H9 (cell line): ENCODE results near the gene MFN2. TPM values are rescaled to one million over a fixed set of nuclear protein-coding genes. Genes with fewer than 3 reads are reported as not detected.

Source experiments
- DNase-seq: peaks from one replicate; pipeline ENCODE4 v3.0.0-alpha.2; 2017
- H2AFZ ChIP-seq: one replicate; pipeline ENCODE4 v1.6.1; 2013; ENCODE audit warnings: mild to moderate bottlenecking, low read length, control low read depth, moderate library complexity
- H2AK5ac ChIP-seq: 2 replicates; pipeline ENCODE4 v1.6.1; 2013; ENCODE audit warnings: low read length, control low read depth, mixed read lengths; ENCODE audit not compliant: insufficient read length
- H2BK120ac ChIP-seq: one replicate; pipeline ENCODE4 v1.6.1; 2013; ENCODE audit warnings: low read depth, mild to moderate bottlenecking, low read length, control low read depth, inconsistent platforms; ENCODE audit not compliant: poor library complexity, severe bottlenecking
- H2BK12ac ChIP-seq: 2 replicates; pipeline ENCODE4 v1.6.1; 2013; ENCODE audit warnings: low read length, control low read depth, mixed read lengths, low read depth; ENCODE audit not compliant: insufficient read length
- H2BK15ac ChIP-seq: 2 replicates; pipeline ENCODE4 v1.6.1; 2013; ENCODE audit warnings: low read depth, low read length, control low read depth
- H2BK20ac ChIP-seq: one replicate; pipeline ENCODE4 v1.6.1; 2013; ENCODE audit warnings: low read depth, mild to moderate bottlenecking, low read length, control low read depth, inconsistent platforms; ENCODE audit not compliant: poor library complexity, severe bottlenecking
- H2BK5ac ChIP-seq: 2 replicates; pipeline ENCODE4 v1.6.1; 2013; ENCODE audit warnings: low read length, control low read depth, mixed read lengths; ENCODE audit not compliant: insufficient read length
- H3K14ac ChIP-seq: 2 replicates; pipeline ENCODE4 v1.6.1; 2013; ENCODE audit warnings: low read length, control low read depth; ENCODE audit not compliant: insufficient read depth
- H3K18ac ChIP-seq: 2 replicates; pipeline ENCODE4 v1.6.1; 2013; ENCODE audit warnings: low read depth, mild to moderate bottlenecking, mixed read lengths, low read length, control low read depth; ENCODE audit not compliant: insufficient read length
- H3K23ac ChIP-seq: 2 replicates; pipeline ENCODE4 v1.6.1; 2013; ENCODE audit warnings: low read length, control low read depth, mixed read lengths, low read depth; ENCODE audit not compliant: insufficient read length
- H3K23me2 ChIP-seq: 2 replicates; pipeline ENCODE4 v1.6.1; 2013; ENCODE audit warnings: low read depth, mild to moderate bottlenecking, mixed read lengths, low read length, control low read depth; ENCODE audit not compliant: insufficient read length, poor library complexity, severe bottlenecking
- H3K27ac ChIP-seq: 2 replicates; pipeline ENCODE4 v1.5.1; 2013; ENCODE audit warnings: low read length, control low read depth, mixed read lengths, low read depth; ENCODE audit not compliant: insufficient read length
- H3K27me3 ChIP-seq: 2 replicates; pipeline ENCODE4 v1.6.1; 2013; ENCODE audit warnings: low read length, control low read depth, inconsistent platforms; ENCODE audit not compliant: insufficient read depth
- H3K4ac ChIP-seq: 2 replicates; pipeline ENCODE4 v1.6.1; 2013; ENCODE audit warnings: low read depth, mild to moderate bottlenecking, control low read depth, inconsistent platforms, low read length, moderate library complexity
- H3K4me1 ChIP-seq: 2 replicates; pipeline ENCODE4 v1.6.1; 2013; ENCODE audit warnings: low read length, control low read depth, inconsistent platforms; ENCODE audit not compliant: insufficient read depth
- H3K4me2 ChIP-seq: 2 replicates; pipeline ENCODE4 v1.6.1; 2013; ENCODE audit warnings: low read length, control low read depth, mixed read lengths; ENCODE audit not compliant: insufficient read length, insufficient read depth
- H3K56ac ChIP-seq: 2 replicates; pipeline ENCODE4 v1.6.1; 2013; ENCODE audit warnings: low read depth, mild to moderate bottlenecking, mixed read lengths, low read length, control low read depth; ENCODE audit not compliant: insufficient read length
- H3K79me1 ChIP-seq: 2 replicates; pipeline ENCODE4 v1.6.1; 2013; ENCODE audit warnings: low read depth, mild to moderate bottlenecking, moderate library complexity, low read length, control low read depth, inconsistent platforms; ENCODE audit not compliant: insufficient read depth, poor library complexity, severe bottlenecking
- H3K79me2 ChIP-seq: 2 replicates; pipeline ENCODE4 v1.6.1; 2013; ENCODE audit warnings: low read length, control low read depth, inconsistent platforms; ENCODE audit not compliant: insufficient read depth
- H3K9ac ChIP-seq: 2 replicates; pipeline ENCODE4 v1.6.1; 2013; ENCODE audit warnings: low read length, control low read depth, mixed read lengths; ENCODE audit not compliant: insufficient read length; ENCODE audit errors: extremely low read depth
- H3K9me3 ChIP-seq: one replicate; pipeline ENCODE4 v1.6.1; 2013; ENCODE audit warnings: low read depth, low read length, inconsistent platforms; ENCODE audit not compliant: control insufficient read depth
- H3T11ph ChIP-seq: one replicate; pipeline ENCODE4 v1.6.1; 2013; ENCODE audit warnings: mild to moderate bottlenecking, low read length, control low read depth, inconsistent platforms
- H4K20me1 ChIP-seq: one replicate; pipeline ENCODE4 v1.6.1; 2013; ENCODE audit not compliant: control insufficient read depth, insufficient read length, insufficient read depth
- H4K5ac ChIP-seq: 2 replicates; pipeline ENCODE4 v1.6.1; 2013; ENCODE audit warnings: low read depth, mild to moderate bottlenecking, mixed read lengths, low read length, control low read depth; ENCODE audit not compliant: insufficient read length
- H4K8ac ChIP-seq: replicated peaks from 2 replicates; pipeline ENCODE4 v1.6.1; 2013; ENCODE audit warnings: low read length, control low read depth, mixed read lengths, low read depth; ENCODE audit not compliant: insufficient read length
- H4K91ac ChIP-seq: 2 replicates; pipeline ENCODE4 v1.6.1; 2013; ENCODE audit warnings: low read depth, mild to moderate bottlenecking, moderate library complexity, mixed read lengths, low read length, control low read depth; ENCODE audit not compliant: insufficient read length
- H3K27ac Mint-ChIP-seq, 3 experiments: 2 replicates in 2 of 3; 3 replicates in 1 of 3; pipeline ENCODE4 v1.8.0; 2020 to 2021; ENCODE audit warnings: mixed read lengths in 3 of 3, mild to moderate bottlenecking in 1 of 3, moderate library complexity in 1 of 3
- H3K27me3 Mint-ChIP-seq: 2 replicates; pipeline ENCODE4 v1.8.0; 2021; ENCODE audit warnings: low read depth, mild to moderate bottlenecking, moderate library complexity, mixed read lengths
- H3K36me3 Mint-ChIP-seq, 3 experiments: 2 replicates in 2 of 3; 3 replicates in 1 of 3; pipeline ENCODE4 v1.8.0; 2020 to 2021; ENCODE audit warnings: low read depth in 3 of 3, mixed read lengths in 3 of 3; ENCODE audit not compliant: insufficient read depth in 1 of 3
- H3K4me1 Mint-ChIP-seq, 2 experiments: 2 replicates each; pipeline ENCODE4 v1.8.0; 2020; ENCODE audit warnings: mixed read lengths in 2 of 2
- H3K4me3 Mint-ChIP-seq, 2 experiments: 2 replicates in 1 of 2; 3 replicates in 1 of 2; pipeline ENCODE4 v1.8.0; 2020 to 2021; ENCODE audit warnings: mild to moderate bottlenecking in 2 of 2, mixed read lengths in 2 of 2, moderate library complexity in 1 of 2
- H3K9me3 Mint-ChIP-seq, 2 experiments: 2 replicates in 1 of 2; 3 replicates in 1 of 2; pipeline ENCODE4 v1.8.0; 2020; ENCODE audit warnings: mild to moderate bottlenecking in 2 of 2, mixed read lengths in 2 of 2, moderate library complexity in 1 of 2
- CTCF ChIP-seq: fragments of 200-600 bp; sonication (generic); conservative IDR thresholded peaks from 3 replicates; pipeline ENCODE4 v1.8.0; 2021; ENCODE audit warnings: antibody characterized with exemption, mild to moderate bottlenecking
- WGBS: extraction: QIAGEN DNeasy Blood & Tissue Kit; methylation state at CpG from one replicate; pipeline ENCODE4 v1.1.7; 2013; ENCODE audit warnings: missing lambda C conversion rate, low lambda C conversion rate, mixed read lengths; ENCODE audit not compliant: insufficient read length; ENCODE audit errors: extremely low coverage; 5-methylcytosine and 5-hydroxymethylcytosine counted together
- total RNA-seq: library from RNA; stranded (reverse); gene quantifications from 2 replicates; pipeline ENCODE4 v1.2.1, GENCODE V29; 2021

MFN2 gene
- total RNA-seq, 1 experiment from 2014 or later, result 61.4 TPM

DNA sequence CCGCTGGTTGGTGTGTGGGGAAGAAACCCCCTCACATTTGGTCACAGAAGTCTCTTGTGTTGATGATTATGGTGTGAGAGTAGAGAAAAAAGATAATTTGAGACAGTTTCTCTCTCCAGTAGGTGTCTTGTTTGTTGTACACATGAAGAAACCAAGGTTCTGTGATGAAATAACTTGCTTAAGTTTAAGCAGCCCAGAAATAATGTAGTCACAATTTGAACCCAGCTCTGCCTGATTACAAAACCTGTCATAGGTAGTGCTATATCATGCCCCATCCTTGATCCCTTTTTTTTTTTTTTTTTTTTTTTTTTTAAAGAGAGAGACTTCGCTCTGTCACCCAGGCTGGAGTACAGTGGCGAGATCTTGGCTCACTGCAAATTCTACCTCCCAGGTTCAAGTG, 4.9 kb downstream of the MFN2 start:
- no peak overlapping the region for H3K4me2 ChIP-seq
- H3K4me1 ChIP-seq, result no peaks in the 10 kb centered on the region
- H2BK120ac ChIP-seq, result no peak overlapping the region
- Mint-ChIP-seq H3K9me3 (no peaks in the 10 kb centered on the region), H3K4me1 (peaks cover 8 to 13% of the 10 kb centered on the region in 2 experiments), H3K4me3 (no peak overlapping the region), H3K36me3 (peaks cover 30 to 71% (median 57%) of the 10 kb centered on the region in 3 experiments), H3K27me3 (no peaks in the 10 kb centered on the region), H3K27ac (no peak overlapping the region)
- peaks cover 7% of the 10 kb centered on the region; the same call in 1 of the 2 replicates for H3K79me2 ChIP-seq
- no peak overlapping the region for H2BK20ac ChIP-seq
- no peak overlapping the region for H3K9ac ChIP-seq
- H3K23ac ChIP-seq, result no peak overlapping the region
- no peak for DNase-seq
- peaks cover 4% of the 10 kb centered on the region for H3K23me2 ChIP-seq
- H4K8ac ChIP-seq, result no peak overlapping the region
- no peak overlapping the region for H2AK5ac ChIP-seq
- H2BK5ac ChIP-seq, result no peak overlapping the region
- TF ChIP-seq CTCF, result no peak
- no peak overlapping the region for H4K91ac ChIP-seq
- H4K5ac ChIP-seq, result no peak overlapping the region
- H4K20me1 ChIP-seq, result no peaks in the 10 kb centered on the region
- no peak overlapping the region for H3T11ph ChIP-seq
- H3K18ac ChIP-seq, result no peak overlapping the region
- H3K9me3 ChIP-seq, result no peaks in the 10 kb centered on the region
- H3K27me3 ChIP-seq, result no peaks in the 10 kb centered on the region
- no peak overlapping the region for H3K27ac ChIP-seq
- no peak overlapping the region for H2AFZ ChIP-seq
- peaks cover 6% of the 10 kb centered on the region for H3K79me1 ChIP-seq
- no peak overlapping the region for H2BK15ac ChIP-seq
- no peak overlapping the region for H3K4ac ChIP-seq
- WGBS, result no CpG with 5 or more reads among the region's 3 CpGs
- H3K14ac ChIP-seq, result no peak overlapping the region
- no peak overlapping the region for H2BK12ac ChIP-seq
- no peak overlapping the region for H3K56ac ChIP-seq
